DND-41 (cell line): ENCODE measurements around the gene ADAMTSL2.

Source experiments
- ATAC-seq: fragments of 200-7000 bp; cut with Tn5 transposase; 3 replicates; pipeline ENCODE4 v1.9.1; 2021; ENCODE audit warnings: low read depth; ENCODE audit not compliant: insufficient read depth
- DNase-seq: peaks from one replicate; pipeline ENCODE4 v3.0.0-alpha.2; 2020
- H2AFZ ChIP-seq: 2 replicates; pipeline ENCODE4 v1.6.0; 2012; ENCODE audit warnings: low read depth, low read length
- H3K27ac ChIP-seq: 2 replicates; pipeline ENCODE4 v1.5.1; 2012; ENCODE audit warnings: low read length, inconsistent platforms
- H3K27me3 ChIP-seq: fragments of 200-600 bp; sonication (generic); 2 replicates; pipeline ENCODE4 v1.6.0; 2012; ENCODE audit warnings: low read length, mild to moderate bottlenecking, inconsistent platforms; ENCODE audit not compliant: insufficient read depth, poor library complexity
- H3K36me3 ChIP-seq: 2 replicates; pipeline ENCODE4 v1.5.1; 2012; ENCODE audit warnings: low read length, inconsistent platforms; ENCODE audit not compliant: insufficient read depth
- H3K4me1 ChIP-seq: 2 replicates; pipeline ENCODE4 v1.5.1; 2012; ENCODE audit warnings: mild to moderate bottlenecking, low read length; ENCODE audit not compliant: insufficient read depth
- H3K4me2 ChIP-seq: 2 replicates; pipeline ENCODE4 v1.6.0; 2012; ENCODE audit warnings: mild to moderate bottlenecking, moderate library complexity, low read length, inconsistent platforms; ENCODE audit not compliant: insufficient read depth
- H3K4me3 ChIP-seq, 2 experiments: fragments of 200-600 bp in 1 of 2; shearing (Covaris generic) in 1 of 2; 2 replicates each; pipeline ENCODE4 v1.5.1; 2012 to 2016; ENCODE audit warnings: inconsistent platforms in 2 of 2, low read length in 2 of 2, mild to moderate bottlenecking in 2 of 2, low read depth in 1 of 2, moderate library complexity in 1 of 2
- H3K79me2 ChIP-seq: 2 replicates; pipeline ENCODE4 v1.6.0; 2012; ENCODE audit warnings: low read length, inconsistent platforms; ENCODE audit not compliant: insufficient read depth
- H3K9ac ChIP-seq: 2 replicates; pipeline ENCODE4 v1.6.0; 2012; ENCODE audit warnings: low read depth, mild to moderate bottlenecking, inconsistent platforms, low read length, moderate library complexity
- H3K9me3 ChIP-seq: 2 replicates; pipeline ENCODE4 v1.5.1; 2012; ENCODE audit warnings: low read length, moderate library complexity, mild to moderate bottlenecking, inconsistent platforms; ENCODE audit not compliant: insufficient read depth, severe bottlenecking
- H4K20me1 ChIP-seq: 2 replicates; pipeline ENCODE4 v1.6.0; 2012; ENCODE audit warnings: low read length; ENCODE audit not compliant: insufficient read depth
- CTCF ChIP-seq: IDR thresholded peaks from 2 replicates; pipeline ENCODE4 v1.5.1; 2012; ENCODE audit warnings: borderline replicate concordance, low read length, moderate library complexity, mild to moderate bottlenecking; ENCODE audit not compliant: poor library complexity, severe bottlenecking; ENCODE audit errors: extremely low read depth
- EZH2 ChIP-seq: IDR thresholded peaks from 3 replicates; pipeline ENCODE4 v1.6.1; 2012; ENCODE audit warnings: borderline replicate concordance, low read depth, mild to moderate bottlenecking, moderate library complexity, low read length, inconsistent platforms; ENCODE audit not compliant: severe bottlenecking

Gene ADAMTSL2

GRCh38 chr9:133488686-133489252 is 45.7 kb upstream of the ADAMTSL2 start:
- Histone ChIP-seq H3K9me3 (no peaks in the 10 kb centered on the region), H3K4me3 (no peak overlapping the region), H3K36me3 (no peaks in the 10 kb centered on the region), H3K4me1 (peaks cover 7% of the 10 kb centered on the region), H4K20me1 (no peaks in the 10 kb centered on the region), H3K79me2 (no peaks in the 10 kb centered on the region), H3K9ac (no peak overlapping the region), H2AFZ (no peak overlapping the region), H3K27ac (no peak overlapping the region), H3K27me3 (no peaks in the 10 kb centered on the region), H3K4me2 (no peak overlapping the region)
- ATAC-seq (no peak), DNase-seq (no peak)
- no peak for TF ChIP-seq CTCF
- TF ChIP-seq EZH2: no peak

GRCh38 chr9:133489253-133490190 is 45.0 kb upstream of the ADAMTSL2 start:
- Histone ChIP-seq H3K79me2 (no peaks in the 10 kb centered on the region), H4K20me1 (no peaks in the 10 kb centered on the region), H3K9ac (no peak overlapping the region), H3K36me3 (no peaks in the 10 kb centered on the region), H3K27ac (no peak overlapping the region), H2AFZ (no peak overlapping the region), H3K9me3 (no peaks in the 10 kb centered on the region), H3K4me2 (no peak overlapping the region), H3K27me3 (no peaks in the 10 kb centered on the region), H3K4me1 (peaks cover 7% of the 10 kb centered on the region), H3K4me3 (no peak overlapping the region)
- no peak for ATAC-seq
- no peak for TF ChIP-seq CTCF
- no peak for TF ChIP-seq EZH2
- DNase-seq: no peak

- Histone ChIP-seq H3K36me3 (no peaks in the 10 kb centered on the region), H3K27me3 (no peaks in the 10 kb centered on the region), H2AFZ (no peak overlapping the region), H3K4me2 (no peak overlapping the region), H3K27ac (no peak overlapping the region), H3K4me3 (no peak overlapping the region), H3K79me2 (no peaks in the 10 kb centered on the region), H3K9ac (no peak overlapping the region), H4K20me1 (no peaks in the 10 kb centered on the region), H3K4me1 (peaks cover 7% of the 10 kb centered on the region), H3K9me3 (no peaks in the 10 kb centered on the region)
- DNase-seq: no peak
- TF ChIP-seq EZH2 (no peak), CTCF (no peak)
- ATAC-seq: no peak
Measured at GRCh38 chr9:133490201-133490681, 44.3 kb upstream of the ADAMTSL2 start.
